Stimulated activated CD8-positive, alpha-beta memory T cell treated with anti-CD3 and anti-CD28 coated beads, Interleukin-4, amount 100 ng/mL, for 24 hours (primary cell): Measurements from ENCODE around the gene GLI3.

Source experiments
- DNase-seq: peaks from one replicate; pipeline ENCODE4 v3.0.0-alpha.2; 2020; ENCODE audit warnings: low read depth

Gene GLI3

GRCh38 chr7:42105554-42106358, 131.3 kb downstream of the GLI3 start:
- no peak for DNase-seq

DNA sequence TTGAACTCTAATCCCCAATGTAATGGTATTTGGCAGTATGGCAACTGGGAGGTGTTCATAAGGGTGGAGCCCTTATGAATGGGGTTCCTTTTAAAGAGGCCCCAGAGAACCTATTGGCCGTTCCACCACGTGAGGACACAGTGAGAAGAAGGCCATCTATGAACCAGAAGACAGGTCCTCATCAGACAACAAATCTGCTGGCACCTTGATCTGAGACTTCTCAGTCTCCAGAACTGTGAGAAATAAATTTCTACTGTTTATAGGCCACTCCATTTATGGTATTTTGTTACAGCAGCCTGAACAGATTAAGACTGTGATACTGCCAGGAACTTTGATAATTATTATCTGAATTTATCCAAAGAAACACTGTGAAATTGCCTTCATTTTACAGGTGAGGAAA, 132.3 kb downstream of the GLI3 start:
- DNase-seq = no peak

DNA sequence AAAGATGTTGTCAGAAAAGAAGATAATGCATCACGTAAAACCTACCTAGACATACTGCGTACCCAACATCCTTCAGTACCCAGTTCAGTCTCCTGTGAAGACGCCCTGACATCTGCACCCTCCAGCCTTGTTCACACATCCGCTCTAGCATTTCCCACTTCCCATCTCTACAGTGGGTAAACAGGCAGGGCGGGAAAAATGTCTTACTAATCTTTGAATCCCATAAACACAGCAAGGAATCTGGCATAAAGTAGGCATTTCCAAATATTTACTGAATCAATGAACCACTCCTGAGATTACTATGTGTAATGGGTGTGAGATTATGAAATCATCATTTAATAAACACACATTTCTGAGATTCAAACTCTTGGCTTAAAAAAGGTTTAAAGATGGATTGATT, 132.8 kb downstream of the GLI3 start:
- no peak for DNase-seq

DNA sequence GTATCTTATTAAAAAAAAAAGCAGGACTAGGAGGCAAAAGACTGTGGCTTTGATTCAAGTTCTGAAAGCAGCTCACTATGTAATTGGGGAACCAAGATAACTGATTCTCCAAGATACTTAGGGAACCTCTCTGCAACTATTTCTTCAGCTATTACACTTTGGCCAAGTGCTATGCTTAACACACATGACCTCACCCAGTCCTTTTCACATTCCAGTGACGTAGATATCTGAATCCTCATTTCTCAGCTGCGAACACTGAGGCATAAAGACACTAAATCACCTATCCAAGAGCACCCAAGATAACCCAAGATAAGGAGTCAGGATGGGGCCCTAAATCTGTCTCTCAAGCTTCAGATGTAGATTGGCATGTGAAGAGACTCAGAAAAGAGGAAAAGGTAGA, 133.6 kb downstream of the GLI3 start:
- DNase-seq = no peak

- no peak for DNase-seq
Observed at GRCh38 chr7:42103020-42103419, 134.0 kb downstream of the GLI3 start.

DNA sequence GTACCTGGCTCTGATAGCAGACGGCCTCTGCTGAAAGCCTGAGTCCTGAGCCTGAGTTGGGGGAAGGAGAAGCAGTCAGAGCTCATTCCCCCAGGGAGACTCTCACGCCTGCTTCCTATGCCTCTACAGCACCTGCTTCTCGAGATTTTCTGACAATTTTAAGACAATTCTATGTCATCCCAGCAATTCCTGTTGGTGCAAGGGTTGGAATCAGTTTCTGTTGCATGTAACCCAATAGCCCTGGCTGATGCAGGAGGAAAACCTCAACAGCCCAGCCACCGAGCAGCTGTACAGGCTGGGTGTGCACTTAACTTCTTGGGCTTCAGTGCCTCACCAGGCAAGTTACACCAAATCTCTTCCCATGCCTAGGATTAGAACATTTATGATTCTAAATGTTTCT, 134.7 kb downstream of the GLI3 start:
- no peak for DNase-seq

- no peak for DNase-seq
Observed at GRCh38 chr7:42100156-42100508, 136.9 kb downstream of the GLI3 start.

- DNase-seq = no peak
Observed at GRCh38 chr7:42099470-42100155, 137.4 kb downstream of the GLI3 start.

DNA sequence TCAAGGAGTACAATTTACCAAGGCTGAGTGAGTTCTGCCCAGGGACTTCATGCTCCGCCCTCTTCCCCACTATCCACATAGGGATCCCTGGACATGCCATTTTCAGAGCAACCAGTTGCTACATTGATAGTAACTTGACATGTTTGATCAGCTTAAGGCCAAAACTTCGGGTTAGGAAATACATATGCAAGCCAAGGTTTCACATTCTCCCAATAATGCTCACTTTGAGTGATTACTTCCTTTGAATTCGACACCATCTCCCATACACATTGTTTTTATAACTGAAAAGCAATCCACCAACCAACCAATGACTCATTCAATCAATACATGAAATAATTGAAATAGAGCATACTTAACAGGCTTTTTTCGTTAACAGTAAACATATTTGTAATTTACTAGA, 137.9 kb downstream of the GLI3 start:
- DNase-seq = no peak

GRCh38 chr7:42097752-42098151, 139.3 kb downstream of the GLI3 start:
- no peak for DNase-seq

GRCh38 chr7:42096681-42097561, 140.1 kb downstream of the GLI3 start:
- DNase-seq = no peak

DNA sequence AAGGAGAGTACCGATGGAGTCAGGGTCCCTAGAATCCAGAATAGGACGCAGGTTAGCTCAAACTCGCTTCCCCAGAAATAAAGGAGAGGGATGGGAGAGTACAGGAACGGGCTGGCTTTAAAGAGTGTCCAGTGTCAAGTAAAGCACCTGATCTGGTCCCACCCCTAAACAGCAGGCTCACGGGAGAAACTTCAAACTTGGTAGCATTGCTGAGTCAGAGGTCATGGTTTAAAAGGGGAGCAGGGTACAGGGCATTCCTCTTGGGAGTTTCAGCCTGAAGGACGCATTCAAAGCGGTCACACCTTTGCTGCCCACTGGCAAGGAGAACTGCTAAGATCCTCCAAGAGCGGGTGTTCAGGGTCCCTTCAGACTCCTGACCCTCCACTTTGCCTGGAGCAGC, 140.7 kb downstream of the GLI3 start:
- DNase-seq = no peak

DNA sequence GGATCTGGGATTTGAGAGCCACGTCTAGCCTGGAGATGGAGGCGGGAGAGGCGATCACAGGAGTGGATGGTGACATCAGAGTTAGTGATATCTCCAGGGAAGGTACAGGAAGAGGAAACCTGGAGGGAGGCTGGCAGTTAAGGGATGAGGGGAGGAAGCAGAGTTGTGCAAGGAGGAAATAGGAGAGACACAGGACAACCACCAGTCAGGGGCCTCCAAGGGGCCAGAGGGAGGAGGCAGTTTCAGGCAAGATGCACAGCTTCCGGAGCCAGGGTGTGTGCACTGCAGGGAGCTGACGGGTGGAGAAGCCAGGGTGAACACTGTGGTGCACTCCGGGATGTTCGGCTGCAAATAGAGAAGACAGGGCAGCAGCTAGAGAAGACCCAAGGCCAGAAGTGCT, 141.2 kb downstream of the GLI3 start:
- DNase-seq = no peak

DNA sequence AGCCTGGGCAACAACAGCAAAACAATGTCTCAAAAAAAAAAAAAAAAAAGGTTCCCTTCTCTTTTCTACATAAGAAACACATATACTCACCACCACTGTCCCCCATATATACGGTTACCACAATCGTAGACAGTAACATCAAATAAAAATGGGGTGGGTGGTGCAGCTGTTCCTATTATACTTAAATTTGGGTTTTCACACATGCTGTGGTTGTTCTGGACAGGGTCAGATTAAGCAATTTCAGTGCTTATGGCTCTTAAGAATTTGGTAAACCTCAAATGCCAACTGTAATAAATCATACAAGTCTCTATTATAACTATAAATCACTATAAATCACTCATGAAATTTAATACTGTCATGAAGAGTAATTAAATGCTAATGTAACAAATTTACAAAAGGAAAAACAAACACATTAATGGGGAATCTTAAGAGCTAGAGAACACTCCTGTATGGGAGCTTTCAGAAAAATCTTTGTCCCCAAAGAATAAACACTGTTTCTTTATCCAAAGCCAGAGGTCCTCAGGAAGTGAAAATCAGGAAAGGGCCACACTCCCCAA, 143.6 kb downstream of the GLI3 start:
- no peak for DNase-seq

DNA sequence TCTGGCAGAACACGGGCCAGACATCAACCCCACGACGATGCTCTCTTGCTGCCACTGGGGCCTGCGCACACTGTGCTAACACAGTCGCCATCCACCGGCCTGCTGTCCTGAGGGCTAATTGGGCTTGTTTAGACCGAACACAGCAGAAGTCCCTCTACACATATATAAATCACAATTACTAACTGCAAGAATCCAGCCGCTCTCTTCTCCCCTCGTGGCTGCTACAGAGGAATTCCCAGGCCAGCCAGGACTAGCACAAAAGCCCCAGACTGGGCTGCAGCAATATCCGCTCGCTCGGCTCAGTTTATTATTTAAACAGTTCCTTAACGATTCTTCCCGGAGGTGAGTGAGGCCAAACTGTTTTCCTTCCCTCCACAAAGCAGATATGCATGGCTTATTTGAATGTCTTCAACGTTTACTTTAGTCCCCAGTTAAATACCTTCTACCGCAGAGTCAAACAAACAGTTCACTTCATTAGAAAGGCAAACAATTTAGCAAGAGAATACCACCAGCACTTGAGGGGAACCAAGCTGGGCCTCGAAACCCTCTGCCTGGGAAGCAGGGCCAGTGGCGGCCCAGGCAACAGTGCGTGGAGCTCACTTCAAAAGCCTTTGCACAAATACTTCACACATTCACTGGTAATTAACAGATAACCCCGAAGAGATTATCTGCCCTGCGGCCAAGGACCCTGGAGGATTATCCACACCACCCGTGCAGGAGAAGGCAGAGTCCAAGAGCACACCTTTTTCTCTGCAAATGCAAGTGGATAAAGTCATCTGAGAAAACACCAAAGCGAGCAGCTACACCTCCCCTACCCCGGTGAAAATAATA, 145.3 kb downstream of the GLI3 start:
- DNase-seq = no peak

DNA sequence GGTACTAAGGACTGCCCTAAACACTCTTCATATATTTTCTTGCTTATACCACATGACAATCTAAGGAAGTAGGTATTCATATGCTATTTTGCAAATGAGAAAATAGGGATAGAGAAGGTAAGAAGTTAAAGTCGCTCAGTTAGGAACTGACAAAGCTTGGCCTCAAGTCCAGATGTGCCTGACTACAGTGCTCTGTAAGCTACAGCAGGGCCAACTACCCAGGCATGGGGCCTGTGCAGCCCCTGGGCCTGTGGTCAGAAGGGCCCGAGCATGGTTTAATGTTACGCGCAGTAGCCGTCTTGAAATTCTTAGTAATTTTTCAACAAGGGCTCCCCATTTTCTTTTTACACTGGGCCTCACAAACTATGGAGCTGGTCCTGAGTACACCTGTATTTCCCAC, 146.2 kb downstream of the GLI3 start:
- no peak for DNase-seq

- DNase-seq = no peak
Observed at GRCh38 chr7:42090056-42090455, 147.0 kb downstream of the GLI3 start.

GRCh38 chr7:42087616-42088015, 149.4 kb downstream of the GLI3 start:
- DNase-seq = no peak

GRCh38 chr7:42085531-42085930, 151.5 kb downstream of the GLI3 start:
- no peak for DNase-seq

DNA sequence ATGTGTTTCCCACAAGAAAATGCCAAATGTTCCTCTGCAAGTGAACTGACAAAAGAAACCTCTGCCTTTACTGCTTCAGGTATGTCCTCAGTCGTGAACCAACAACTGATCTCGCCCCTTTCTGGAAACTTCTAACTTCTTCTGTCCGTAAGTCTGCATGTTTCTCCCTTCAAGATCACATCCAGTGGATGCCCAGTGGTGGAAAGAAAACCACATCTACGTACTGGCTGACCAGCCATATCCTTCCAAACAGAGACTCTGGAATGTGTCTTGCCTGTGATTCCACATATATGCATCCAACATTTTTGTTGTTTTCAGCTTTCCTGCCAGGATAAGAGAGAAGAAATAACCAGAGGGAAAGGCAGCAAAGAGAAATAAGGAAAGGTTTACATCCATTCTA, 152.7 kb downstream of the GLI3 start:
- DNase-seq = no peak

GRCh38 chr7:42083284-42083683, 153.7 kb downstream of the GLI3 start:
- no peak for DNase-seq

DNA sequence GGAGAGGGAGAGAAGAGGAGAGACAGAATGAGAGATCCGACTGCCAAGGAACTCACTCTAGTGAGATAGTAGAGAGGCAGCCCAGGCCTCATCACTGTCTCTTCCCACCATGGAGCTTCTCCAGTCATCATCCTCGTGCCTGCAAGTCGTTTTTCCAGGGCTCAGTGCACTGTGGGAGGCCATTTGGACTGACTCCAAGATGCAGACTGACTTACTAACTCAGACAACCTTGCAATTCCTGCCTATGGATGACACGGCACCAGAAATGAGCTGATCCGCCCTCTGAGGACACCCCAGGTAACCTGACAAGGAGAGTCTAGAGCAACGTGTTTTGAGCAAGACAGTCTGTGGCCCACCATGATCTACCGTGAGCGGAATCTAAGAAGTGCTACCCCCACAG, 154.9 kb downstream of the GLI3 start:
- no peak for DNase-seq
